ENCODE measurements around the gene FAM174A. TPM values are rescaled to one million over a fixed set of nuclear protein-coding genes. Genes with fewer than 3 reads are reported as not detected.
A peak's percentile ranks its signal among the peaks of the same experiment; 100 is the strongest.

The FAM174A gene
- total RNA-seq = 1 to 10 TPM; 6.9 to 9.6 TPM
- 8.9 TPM for polyA plus RNA-seq (2013, experiment 1 of 2)
- 7.3 TPM for polyA plus RNA-seq (2013, experiment 2 of 2)
- long read RNA-seq, experiment 1, transcript FAM174A-201 (3 exons, 1,356 nt) = major isoform, 5 of 6 reads
- long read RNA-seq, experiment 1, partial matches to known transcripts = 0 of 6 reads
- long read RNA-seq, experiment 1, other reads (novel, unspliced or antisense) = 1 of 6 reads
- long read RNA-seq, experiment 2, transcript FAM174A-201 (3 exons, 1,356 nt) = major isoform, 10 of 11 reads
- long read RNA-seq, experiment 2, partial matches to known transcripts = 0 of 11 reads
- long read RNA-seq, experiment 2, other reads (novel, unspliced or antisense) = 0 of 11 reads
- long read RNA-seq, experiment 3, transcript FAM174A-201 (3 exons, 1,356 nt) = major isoform, 37 of 39 reads
- long read RNA-seq, experiment 3, partial matches to known transcripts = 1 of 39 reads
- long read RNA-seq, experiment 3, other reads (novel, unspliced or antisense) = 1 of 39 reads
- long read RNA-seq, experiment 4, transcript FAM174A-201 (3 exons, 1,356 nt) = major isoform, 25 of 26 reads
- long read RNA-seq, experiment 4, partial matches to known transcripts = 0 of 26 reads
- long read RNA-seq, experiment 4, other reads (novel, unspliced or antisense) = 1 of 26 reads

DNA sequence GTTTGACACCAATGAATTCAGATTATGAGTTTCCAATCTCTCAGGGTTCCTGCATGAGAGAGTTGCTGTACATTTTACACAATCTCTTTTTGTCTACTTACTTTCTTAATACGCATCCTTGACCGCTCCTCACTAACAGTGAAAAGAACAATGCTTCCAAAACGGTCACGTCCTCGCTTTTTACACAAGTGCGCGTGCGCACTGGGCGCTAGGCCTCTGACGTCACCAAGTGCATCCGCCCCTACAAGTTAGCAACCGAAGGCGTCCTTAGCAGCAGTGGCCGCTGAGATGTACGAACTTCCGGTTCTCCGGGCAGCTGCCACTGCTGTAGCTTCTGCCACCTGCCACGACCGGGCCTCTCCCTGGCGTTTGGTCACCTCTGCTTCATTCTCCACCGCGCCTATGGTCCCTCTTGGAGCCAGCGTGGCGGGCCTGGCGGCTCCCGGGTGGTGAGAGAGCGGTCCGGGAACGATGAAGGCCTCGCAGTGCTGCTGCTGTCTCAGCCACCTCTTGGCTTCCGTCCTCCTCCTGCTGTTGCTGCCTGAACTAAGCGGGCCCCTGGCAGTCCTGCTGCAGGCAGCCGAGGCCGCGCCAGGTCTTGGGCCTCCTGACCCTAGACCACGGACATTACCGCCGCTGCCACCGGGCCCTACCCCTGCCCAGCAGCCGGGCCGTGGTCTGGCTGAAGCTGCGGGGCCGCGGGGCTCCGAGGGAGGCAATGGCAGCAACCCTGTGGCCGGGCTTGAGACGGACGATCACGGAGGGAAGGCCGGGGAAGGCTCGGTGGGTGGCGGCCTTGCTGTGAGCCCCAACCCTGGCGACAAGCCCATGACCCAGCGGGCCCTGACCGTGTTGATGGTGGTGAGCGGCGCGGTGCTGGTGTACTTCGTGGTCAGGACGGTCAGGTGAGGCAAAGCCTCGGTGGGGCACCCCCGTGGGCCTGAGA, at the start of gene FAM174A:
Gene FAM174A, plus strand, starts transcription at position 315 of the 946 bp plus-strand sequence. Its CDS starts 157 bp downstream, at position 472.
- TF ChIP-seq, protein P1, sequence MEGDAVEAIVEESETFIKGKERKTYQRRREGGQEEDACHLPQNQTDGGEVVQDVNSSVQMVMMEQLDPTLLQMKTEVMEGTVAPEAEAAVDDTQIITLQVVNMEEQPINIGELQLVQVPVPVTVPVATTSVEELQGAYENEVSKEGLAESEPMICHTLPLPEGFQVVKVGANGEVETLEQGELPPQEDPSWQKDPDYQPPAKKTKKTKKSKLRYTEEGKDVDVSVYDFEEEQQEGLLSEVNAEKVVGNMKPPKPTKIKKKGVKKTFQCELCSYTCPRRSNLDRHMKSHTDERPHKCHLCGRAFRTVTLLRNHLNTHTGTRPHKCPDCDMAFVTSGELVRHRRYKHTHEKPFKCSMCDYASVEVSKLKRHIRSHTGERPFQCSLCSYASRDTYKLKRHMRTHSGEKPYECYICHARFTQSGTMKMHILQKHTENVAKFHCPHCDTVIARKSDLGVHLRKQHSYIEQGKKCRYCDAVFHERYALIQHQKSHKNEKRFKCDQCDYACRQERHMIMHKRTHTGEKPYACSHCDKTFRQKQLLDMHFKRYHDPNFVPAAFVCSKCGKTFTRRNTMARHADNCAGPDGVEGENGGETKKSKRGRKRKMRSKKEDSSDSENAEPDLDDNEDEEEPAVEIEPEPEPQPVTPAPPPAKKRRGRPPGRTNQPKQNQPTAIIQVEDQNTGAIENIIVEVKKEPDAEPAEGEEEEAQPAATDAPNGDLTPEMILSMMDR (conservative IDR thresholded peaks at IDR 0.05) = no peak
- Histone ChIP-seq H3K4me1 (ENCODE audit: control insufficient read depth, insufficient read depth, low read length) (no peaks in the 10 kb centered on the region), H3K27me3 (ENCODE audit: control insufficient read depth, insufficient read depth, low read length, poor library complexity, severe bottlenecking) (no peaks in the 10 kb centered on the region), H3K27ac (ENCODE audit: low read depth, low read length) (peak within 1 kb of the TSS; percentile 78), H3K36me3 (ENCODE audit: control insufficient read depth, insufficient read depth, low read length) (no peaks in the 10 kb centered on the region), H3K9me3 (ENCODE audit: control insufficient read depth, low read length) (peaks cover 19% of the 10 kb centered on the region), H3K9ac (ENCODE audit: extremely low read depth, low read length, poor library complexity, severe bottlenecking) (peak within 1 kb of the TSS; percentile 63), H3K4me3 (ENCODE audit: low read length) (peak within 1 kb of the TSS; percentile 88)
- peak; percentile 97 for DNase-seq
- Mint-ChIP-seq H3K9me3 (peaks cover 17% of the 10 kb centered on the region), H3K4me3 (peak within 1 kb of the TSS; percentile 92), H3K36me3 (ENCODE audit: low read depth) (peaks cover 13% of the 10 kb centered on the region), H3K27ac (peak within 1 kb of the TSS; percentile 91), H3K4me1 (peaks cover 15% of the 10 kb centered on the region), H3K27me3 (ENCODE audit: insufficient read depth) (no peaks in the 10 kb centered on the region)
- WGBS, 2 experiments (ENCODE audit: insufficient coverage in 1 of 2, insufficient read length in 1 of 2) = 0 to 1% methylated on average over 11 to 62 of the region's 62 CpGs

- TF ChIP-seq, protein P1 (conservative IDR thresholded peaks at IDR 0.05) = no peak
- H3K27ac Mint-ChIP-seq = no peak overlapping the region
- no peak overlapping the region for H3K4me3 ChIP-seq (ENCODE audit: low read length)
- H3K27me3 ChIP-seq (ENCODE audit: control insufficient read depth, insufficient read depth, low read length, poor library complexity, severe bottlenecking) = no peaks in the 10 kb centered on the region
- H3K9me3 ChIP-seq (ENCODE audit: control insufficient read depth, low read length) = peaks cover 13% of the 10 kb centered on the region
- H3K4me1 Mint-ChIP-seq = no peaks in the 10 kb centered on the region
- H3K4me1 ChIP-seq (ENCODE audit: control insufficient read depth, insufficient read depth, low read length) = no peaks in the 10 kb centered on the region
- no peak overlapping the region for H3K9ac ChIP-seq (ENCODE audit: extremely low read depth, low read length, poor library complexity, severe bottlenecking)
- no peaks in the 10 kb centered on the region for H3K36me3 Mint-ChIP-seq (ENCODE audit: low read depth)
- no peak overlapping the region for H3K27ac ChIP-seq (ENCODE audit: low read depth, low read length)
- no peak overlapping the region for H3K4me3 Mint-ChIP-seq
- H3K27me3 Mint-ChIP-seq (ENCODE audit: insufficient read depth) = no peaks in the 10 kb centered on the region
- peaks cover 13% of the 10 kb centered on the region for H3K9me3 Mint-ChIP-seq
- 86% methylated on average over 1 of the region's 1 CpG; no CpG with 5 or more reads in 1 of the 2 experiments for WGBS, 2 experiments (ENCODE audit: insufficient coverage in 1 of 2, insufficient read length in 1 of 2)
- DNase-seq = no peak
- no peaks in the 10 kb centered on the region for H3K36me3 ChIP-seq (ENCODE audit: control insufficient read depth, insufficient read depth, low read length)
These were observed 41.2 kb upstream of the FAM174A start for GRCh38 chr5:100493996-100494395.

DNA sequence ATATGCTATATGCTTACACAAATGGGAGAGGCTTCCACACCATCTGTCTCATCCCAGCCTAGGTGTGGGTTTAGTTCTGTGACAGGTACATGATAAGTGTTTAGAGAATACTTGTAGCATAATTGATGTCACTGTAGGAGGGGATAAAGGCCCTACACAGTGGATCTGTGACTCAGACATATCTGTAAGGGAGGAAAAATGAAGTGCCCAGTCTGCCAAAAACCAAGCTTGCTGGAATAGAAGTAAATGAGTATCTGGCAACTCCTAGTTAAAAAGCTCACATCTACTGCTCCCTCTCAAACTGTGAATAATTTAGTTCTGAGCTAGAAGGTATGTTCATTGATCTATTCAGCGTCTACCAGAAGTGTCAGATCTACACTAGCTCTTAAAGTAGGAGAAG, 38.9 kb upstream of the FAM174A start:
- Histone ChIP-seq H3K36me3 (ENCODE audit: control insufficient read depth, insufficient read depth, low read length) (no peaks in the 10 kb centered on the region), H3K9me3 (ENCODE audit: control insufficient read depth, low read length) (no peaks in the 10 kb centered on the region), H3K9ac (ENCODE audit: extremely low read depth, low read length, poor library complexity, severe bottlenecking) (no peak overlapping the region), H3K27me3 (ENCODE audit: control insufficient read depth, insufficient read depth, low read length, poor library complexity, severe bottlenecking) (no peaks in the 10 kb centered on the region), H3K4me3 (ENCODE audit: low read length) (no peak overlapping the region), H3K4me1 (ENCODE audit: control insufficient read depth, insufficient read depth, low read length) (no peaks in the 10 kb centered on the region), H3K27ac (ENCODE audit: low read depth, low read length) (no peak overlapping the region)
- Mint-ChIP-seq H3K27ac (no peak overlapping the region), H3K4me1 (no peaks in the 10 kb centered on the region), H3K27me3 (ENCODE audit: insufficient read depth) (no peaks in the 10 kb centered on the region), H3K9me3 (no peaks in the 10 kb centered on the region), H3K36me3 (ENCODE audit: low read depth) (no peaks in the 10 kb centered on the region), H3K4me3 (no peak overlapping the region)
- TF ChIP-seq, protein P1 (conservative IDR thresholded peaks at IDR 0.05) = no peak
- no peak for DNase-seq
- 95% methylated on average over 1 of the region's 1 CpG; no CpG with 5 or more reads in 1 of the 2 experiments for WGBS, 2 experiments (ENCODE audit: insufficient coverage in 1 of 2, insufficient read length in 1 of 2)

Data from endodermal cell (in vitro differentiated cells).